HepG2 (cell line): ENCODE results near the gene MRPS5.

ENCODE experiments used
- CTCF ChIP-seq: sonication (generic); formaldehyde crosslinking; IDR thresholded peaks from 2 replicates; pipeline ENCODE4 v1.5.0; 2020; ENCODE audit warnings: mild to moderate bottlenecking, missing genetic modification reagents, moderate library complexity
- POLR2A ChIP-seq, 2 experiments: IDR thresholded peaks; 2 replicates each; pipeline ENCODE4 v1.6.1; 2011; ENCODE audit warnings: low read depth in 2 of 2, low read length in 2 of 2, mild to moderate bottlenecking in 1 of 2, moderate library complexity in 1 of 2; ENCODE audit not compliant: insufficient read depth in 1 of 2
- THAP11 ChIP-seq: IDR thresholded peaks from 2 replicates; pipeline ENCODE4 v1.6.1; 2016; ENCODE audit warnings: missing biosample characterization, missing genetic modification reagents

- TF ChIP-seq POLR2A (IDR thresholded peaks at IDR 0.05; ENCODE audit: insufficient read depth in 1 of 2, low read depth in 2 of 2, low read length in 2 of 2): no peak
- no peak for TF ChIP-seq THAP11 (CRISPR knock-in tag)
- TF ChIP-seq CTCF: no peak
These were observed 46.0 kb downstream of the MRPS5 start for GRCh38 chr2:95075440-95076132.
